NCI-H2081 treated with DMSO at 0.1 percent for 48 hours (cell line): Measurements from ENCODE around the gene VAC14.

Source experiments
- DNase-seq: peaks from one replicate; lab custom pipeline; 2025; lab: John Stamatoyannopoulos, UW

VAC14 gene

GRCh38 chr16:70786020-70786755 lies 14.8 kb downstream of the VAC14 start:
- no peak for DNase-seq

- DNase-seq, result no peak
Measured at GRCh38 chr16:70784692-70785555, 16.0 kb downstream of the VAC14 start.

GRCh38 chr16:70782237-70782636 lies 18.7 kb downstream of the VAC14 start:
- no peak for DNase-seq

GRCh38 chr16:70781800-70782199 lies 19.2 kb downstream of the VAC14 start:
- DNase-seq, result no peak

GRCh38 chr16:70780546-70780945 lies 20.4 kb downstream of the VAC14 start:
- DNase-seq, result no peak

- DNase-seq, result no peak
Measured at GRCh38 chr16:70779361-70779760, 21.6 kb downstream of the VAC14 start.

GRCh38 chr16:70778901-70779309 lies 22.1 kb downstream of the VAC14 start:
- no peak for DNase-seq

GRCh38 chr16:70777973-70778406 lies 23.0 kb downstream of the VAC14 start:
- DNase-seq, result no peak

- no peak for DNase-seq
Measured at GRCh38 chr16:70777496-70777895, 23.5 kb downstream of the VAC14 start.

GRCh38 chr16:70775399-70775798 lies 25.6 kb downstream of the VAC14 start:
- no peak for DNase-seq

- no peak for DNase-seq
Measured at GRCh38 chr16:70774261-70774660, 26.7 kb downstream of the VAC14 start.

GRCh38 chr16:70772493-70772892 lies 28.5 kb downstream of the VAC14 start:
- DNase-seq, result no peak

GRCh38 chr16:70770626-70771552 lies 30.1 kb downstream of the VAC14 start:
- no peak for DNase-seq

GRCh38 chr16:70770291-70770625 lies 30.7 kb downstream of the VAC14 start:
- DNase-seq, result no peak

GRCh38 chr16:70769761-70770160 lies 31.2 kb downstream of the VAC14 start:
- DNase-seq, result no peak

- no peak for DNase-seq
Measured at GRCh38 chr16:70769131-70769530, 31.8 kb downstream of the VAC14 start.

GRCh38 chr16:70768203-70768580 lies 32.8 kb downstream of the VAC14 start:
- DNase-seq, result no peak

GRCh38 chr16:70767377-70768202 lies 33.4 kb downstream of the VAC14 start:
- DNase-seq, result no peak

GRCh38 chr16:70766658-70767057 lies 34.3 kb downstream of the VAC14 start:
- DNase-seq, result no peak

GRCh38 chr16:70766176-70766575 lies 34.8 kb downstream of the VAC14 start:
- DNase-seq, result no peak

- DNase-seq, result no peak
Measured at GRCh38 chr16:70765491-70765890, 35.5 kb downstream of the VAC14 start.
